HG02885 (cell line): ENCODE measurements around the gene BABAM2.

ENCODE experiments used
- ATAC-seq: cut with Tn5 transposase; IDR thresholded peaks from one replicate; pipeline ENCODE4 v1.9.1; 2021; ENCODE audit warnings: mild to moderate bottlenecking; ENCODE audit not compliant: unreplicated experiment, poor library complexity

Gene BABAM2

DNA sequence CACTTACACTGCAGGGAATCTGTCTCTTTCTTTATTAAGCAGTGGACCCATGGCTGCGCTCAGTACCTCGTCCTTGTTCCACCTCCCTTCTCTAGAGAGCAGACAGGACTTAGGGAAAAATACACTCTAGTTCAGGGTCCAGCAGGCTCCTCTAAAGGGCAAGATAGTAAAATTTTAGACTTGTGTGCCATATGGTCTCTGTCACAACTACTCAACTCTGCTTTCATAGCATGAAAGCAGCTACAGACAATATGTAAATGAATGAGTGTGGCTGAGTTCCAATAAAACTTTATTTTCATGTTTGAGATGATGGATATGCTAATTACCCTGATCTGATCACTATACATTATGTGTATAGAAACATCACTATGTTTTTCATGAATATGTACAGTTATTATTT is 163.1 kb downstream of the BABAM2 start:
- no peak for ATAC-seq

- no peak for ATAC-seq
These were observed 164.4 kb downstream of the BABAM2 start for GRCh38 chr2:28054916-28055315.

- no peak for ATAC-seq
These were observed 164.9 kb downstream of the BABAM2 start for GRCh38 chr2:28055325-28055970.

DNA sequence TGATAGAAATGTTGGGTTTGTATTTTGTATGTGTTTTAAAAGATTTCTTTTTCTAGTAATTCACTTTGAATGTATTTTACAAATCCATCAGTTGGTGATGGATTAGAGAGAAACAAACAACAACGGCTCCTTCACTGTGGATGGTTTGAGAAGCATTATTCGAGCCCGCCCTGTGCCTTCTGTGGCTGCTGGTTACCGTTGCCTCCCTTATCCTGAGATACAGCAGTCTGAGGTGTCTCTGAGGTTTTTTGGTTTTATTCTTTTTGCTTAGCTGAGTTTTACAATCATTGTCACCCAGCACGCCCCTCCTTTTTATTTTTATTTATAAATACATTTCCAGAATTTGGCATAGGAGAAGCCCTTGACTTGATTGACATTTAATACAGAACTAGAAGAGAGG is 168.3 kb downstream of the BABAM2 start:
- no peak for ATAC-seq

GRCh38 chr2:28062867-28063266 is 172.3 kb downstream of the BABAM2 start:
- no peak for ATAC-seq

- ATAC-seq: no peak
These were observed 173.0 kb downstream of the BABAM2 start for GRCh38 chr2:28063492-28063962.

DNA sequence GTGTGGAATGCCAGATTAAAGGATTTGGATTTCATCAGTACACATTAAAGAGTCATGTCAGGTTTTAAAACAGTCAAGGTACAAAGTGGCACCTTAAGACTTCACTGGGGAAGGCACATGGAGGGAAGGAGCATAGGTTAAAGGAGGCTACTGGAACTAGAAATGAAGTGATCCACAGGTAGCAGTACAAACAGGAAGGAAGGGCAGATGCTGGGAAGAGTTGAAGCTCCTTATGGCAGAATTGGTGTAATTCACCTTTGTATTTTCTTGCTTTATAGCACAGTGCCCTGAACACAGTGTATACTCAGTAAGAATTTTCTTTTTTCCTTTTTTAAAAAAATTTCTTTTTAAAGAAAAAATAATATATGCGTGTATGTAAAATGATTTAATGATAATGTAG is 177.1 kb downstream of the BABAM2 start:
- ATAC-seq: no peak

- ATAC-seq: no peak
These were observed 177.6 kb downstream of the BABAM2 start for GRCh38 chr2:28068088-28068487.

- no peak for ATAC-seq
These were observed 178.0 kb downstream of the BABAM2 start for GRCh38 chr2:28068527-28068926.

DNA sequence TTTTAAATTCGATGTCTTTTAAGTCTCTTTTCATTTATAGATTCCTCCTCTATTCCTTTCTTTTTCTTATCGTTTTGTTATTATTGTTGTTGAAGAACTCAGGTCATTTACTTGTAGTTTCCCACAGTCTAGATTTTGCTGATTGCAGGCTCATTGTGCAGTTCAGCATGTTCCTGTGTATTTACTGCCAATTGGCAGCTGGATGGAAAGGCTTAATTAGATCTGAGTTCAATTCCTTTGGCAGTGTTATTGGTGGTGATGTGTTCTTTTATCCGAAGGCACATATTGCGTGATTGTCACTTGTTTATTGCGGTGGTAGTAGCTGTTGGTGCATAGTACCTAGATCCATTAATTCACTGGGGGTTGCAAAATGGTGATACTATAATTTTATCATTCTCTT is 180.7 kb downstream of the BABAM2 start:
- ATAC-seq: no peak

GRCh38 chr2:28074137-28074536 is 183.6 kb downstream of the BABAM2 start:
- ATAC-seq: no peak

GRCh38 chr2:28080911-28081310 is 190.4 kb downstream of the BABAM2 start:
- ATAC-seq: no peak

DNA sequence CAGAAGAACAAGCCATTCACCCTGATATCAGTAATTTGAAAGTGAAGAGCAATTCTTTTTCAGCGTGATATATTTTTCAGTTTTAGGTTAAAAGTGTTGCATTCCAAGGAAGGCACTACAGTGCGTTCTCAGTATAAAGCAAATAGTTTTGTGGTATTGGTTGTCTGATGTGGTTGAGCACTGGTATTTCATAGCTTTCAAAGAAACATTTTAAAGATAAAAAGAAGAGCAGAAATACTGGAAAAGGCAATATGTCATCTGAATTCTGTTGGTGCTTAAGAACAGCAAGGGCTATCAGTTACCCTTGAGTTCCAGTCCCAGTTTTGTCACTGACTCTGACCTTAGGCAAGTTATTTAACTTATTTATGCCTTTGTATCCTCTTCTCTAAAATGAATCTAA is 191.6 kb downstream of the BABAM2 start:
- no peak for ATAC-seq

DNA sequence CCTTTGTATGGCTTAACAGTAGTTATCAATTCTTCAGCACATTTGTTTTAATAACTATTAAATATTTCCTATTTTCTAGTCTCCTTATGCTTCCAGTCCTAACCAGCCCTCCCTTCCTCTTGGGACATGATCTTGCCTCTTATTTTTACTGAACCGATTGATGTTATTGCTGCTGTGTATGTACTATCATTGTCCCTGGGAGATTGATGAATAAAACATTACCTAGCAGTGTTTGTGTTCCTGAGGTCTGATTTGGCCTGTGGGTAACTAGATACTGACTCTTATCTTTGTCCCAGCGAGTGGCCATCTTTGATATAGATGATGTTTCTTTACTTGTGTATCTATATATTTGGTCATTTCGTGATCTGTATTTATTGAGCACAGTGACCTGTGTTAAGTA is 192.9 kb downstream of the BABAM2 start:
- no peak for ATAC-seq

- no peak for ATAC-seq
These were observed 194.0 kb downstream of the BABAM2 start for GRCh38 chr2:28084564-28084963.

- no peak for ATAC-seq
These were observed 194.7 kb downstream of the BABAM2 start for GRCh38 chr2:28085201-28085600.

DNA sequence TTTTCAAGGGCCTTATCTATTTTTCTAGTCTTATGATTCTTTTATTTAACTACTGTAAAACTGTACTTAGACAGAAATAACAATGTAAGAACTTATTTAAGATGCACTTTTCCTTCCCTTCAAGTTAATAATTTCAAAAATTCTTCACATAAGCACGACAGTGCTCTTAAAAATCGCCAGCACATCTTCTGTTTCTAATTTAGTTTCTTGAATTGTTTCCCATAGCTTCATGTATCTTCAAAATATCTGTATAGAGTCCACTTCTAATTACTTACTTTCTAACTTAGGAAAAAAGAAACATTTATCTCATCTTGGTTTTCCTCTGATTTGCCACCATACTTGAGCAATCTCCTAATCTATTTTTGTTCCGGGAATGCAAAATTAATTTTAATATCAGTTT is 196.1 kb downstream of the BABAM2 start:
- no peak for ATAC-seq

DNA sequence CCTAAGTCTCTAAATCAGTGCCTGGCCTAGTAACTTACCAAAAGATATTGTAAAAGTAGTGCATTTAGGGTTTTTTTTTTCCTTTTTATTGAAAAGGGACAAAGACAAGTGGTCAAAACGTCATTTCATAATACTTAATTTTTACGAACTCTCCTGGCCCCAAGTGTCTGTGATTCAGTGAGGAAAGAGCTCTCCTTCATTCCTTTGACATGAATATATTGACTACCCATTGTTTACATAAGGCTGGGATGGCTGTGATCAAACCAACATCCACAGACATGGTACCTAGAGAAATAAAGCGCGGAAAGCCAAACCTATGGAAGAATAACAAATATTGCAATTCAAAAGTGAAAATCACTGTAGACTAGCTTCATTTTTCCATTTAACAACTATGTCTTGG is 198.4 kb downstream of the BABAM2 start:
- no peak for ATAC-seq

GRCh38 chr2:28089486-28089885 is 199.0 kb downstream of the BABAM2 start:
- ATAC-seq: no peak

- no peak for ATAC-seq
These were observed 202.8 kb downstream of the BABAM2 start for GRCh38 chr2:28093308-28093707.

DNA sequence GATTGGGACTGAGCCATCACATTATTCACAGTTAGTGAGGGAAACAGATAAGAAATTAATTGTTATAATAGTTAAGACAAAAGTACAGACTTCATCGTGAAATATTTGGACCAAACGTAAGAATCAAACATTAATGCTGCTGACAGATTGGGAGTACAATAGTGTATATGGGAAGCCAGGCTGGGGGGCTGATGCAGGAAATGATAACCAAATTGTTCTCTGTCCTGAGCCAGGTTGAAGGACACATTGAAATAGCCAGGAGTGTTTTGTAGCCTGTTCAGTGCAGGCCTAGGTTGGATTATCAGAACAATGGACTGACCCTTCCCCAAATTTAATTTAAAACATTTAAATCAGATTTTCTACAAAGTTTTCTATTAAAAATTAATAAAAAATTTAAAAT is 203.2 kb downstream of the BABAM2 start:
- ATAC-seq: no peak

- no peak for ATAC-seq
These were observed 204.2 kb downstream of the BABAM2 start for GRCh38 chr2:28094739-28095138.

DNA sequence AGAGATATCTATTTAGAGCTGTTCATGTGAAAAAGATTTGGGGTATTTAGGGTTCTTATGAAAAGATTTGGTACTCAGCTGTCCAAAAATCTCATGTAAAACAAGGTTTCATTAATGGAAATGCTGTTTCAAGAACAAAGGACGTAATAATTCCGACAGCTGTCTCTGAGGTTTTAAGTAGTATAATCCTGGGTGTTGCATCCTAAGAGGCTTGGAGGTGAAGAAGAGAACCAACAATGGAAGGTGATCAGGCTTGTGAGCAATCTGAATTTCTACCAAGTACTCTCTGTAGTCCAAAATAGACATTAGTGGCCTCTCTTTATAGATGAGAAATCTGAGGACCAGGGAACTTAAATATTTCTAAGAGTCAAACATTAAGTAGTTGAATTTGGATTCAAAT is 205.1 kb downstream of the BABAM2 start:
- no peak for ATAC-seq
